WERI-Rb-1 (cell line): ENCODE data around the gene SPTLC3.

ENCODE experiments used
- DNase-seq: peaks from one replicate; pipeline ENCODE4 v3.0.0-alpha.2; 2020
- H3K27ac ChIP-seq: fragments of 250-450 bp; sonication (Bioruptor Pico); 2 replicates; pipeline ENCODE4 v1.5.1; 2020; ENCODE audit warnings: mild to moderate bottlenecking, moderate library complexity
- H3K27me3 ChIP-seq: fragments of 250-450 bp; sonication (Bioruptor Pico); 2 replicates; pipeline ENCODE4 v1.5.1; 2021; ENCODE audit warnings: mild to moderate bottlenecking, low read depth, moderate library complexity; ENCODE audit not compliant: insufficient read depth, severe bottlenecking
- H3K36me3 ChIP-seq: fragments of 250-450 bp; sonication (Bioruptor Pico); 2 replicates; pipeline ENCODE4 v1.5.1; 2020; ENCODE audit warnings: mild to moderate bottlenecking, moderate library complexity
- H3K4me3 ChIP-seq: 2 replicates; pipeline ENCODE4 v1.5.1; 2011; ENCODE audit warnings: low read depth, mild to moderate bottlenecking, control low read depth, low read length
- H3K9me3 ChIP-seq: fragments of 250-450 bp; sonication (Bioruptor Pico); 2 replicates; pipeline ENCODE4 v1.5.1; 2021; ENCODE audit warnings: mild to moderate bottlenecking, moderate library complexity; ENCODE audit not compliant: severe bottlenecking
- CTCF ChIP-seq: IDR thresholded peaks from 2 replicates; pipeline ENCODE4 v1.5.1; 2011; ENCODE audit warnings: low read depth, mild to moderate bottlenecking, control low read depth, inconsistent platforms, low read length

SPTLC3 gene

GRCh38 chr20:13170771-13171170 lies 162.0 kb downstream of the SPTLC3 start:
- Histone ChIP-seq H3K27me3 (no peaks in the 10 kb centered on the region), H3K9me3 (no peaks in the 10 kb centered on the region), H3K4me3 (no peak overlapping the region), H3K27ac (no peak overlapping the region), H3K36me3 (no peaks in the 10 kb centered on the region)
- TF ChIP-seq CTCF: no peak
- DNase-seq: no peak

GRCh38 chr20:13173201-13173600 lies 164.4 kb downstream of the SPTLC3 start:
- Histone ChIP-seq H3K4me3 (no peak overlapping the region), H3K27ac (no peak overlapping the region), H3K9me3 (no peaks in the 10 kb centered on the region), H3K36me3 (no peaks in the 10 kb centered on the region), H3K27me3 (no peaks in the 10 kb centered on the region)
- DNase-seq: no peak
- no peak for TF ChIP-seq CTCF

GRCh38 chr20:13174402-13174801 lies 165.6 kb downstream of the SPTLC3 start:
- Histone ChIP-seq H3K36me3 (no peaks in the 10 kb centered on the region), H3K9me3 (no peaks in the 10 kb centered on the region), H3K27me3 (no peaks in the 10 kb centered on the region), H3K4me3 (no peak overlapping the region), H3K27ac (no peak overlapping the region)
- DNase-seq: no peak
- TF ChIP-seq CTCF: no peak

GRCh38 chr20:13180986-13181889 lies 172.5 kb downstream of the SPTLC3 start:
- no peak for DNase-seq
- H3K9me3 ChIP-seq: no peaks in the 10 kb centered on the region
- no peaks in the 10 kb centered on the region for H3K36me3 ChIP-seq
- no peaks in the 10 kb centered on the region for H3K27me3 ChIP-seq
- no peak overlapping the region for H3K4me3 ChIP-seq
- no peak overlapping the region for H3K27ac ChIP-seq
- no peak for TF ChIP-seq CTCF

- H3K27me3 ChIP-seq: no peaks in the 10 kb centered on the region
- H3K4me3 ChIP-seq: no peak overlapping the region
- no peak overlapping the region for H3K27ac ChIP-seq
- H3K36me3 ChIP-seq: no peaks in the 10 kb centered on the region
- no peak for DNase-seq
- TF ChIP-seq CTCF: no peak
- H3K9me3 ChIP-seq: no peaks in the 10 kb centered on the region
Measured at GRCh38 chr20:13183005-13183404, 174.2 kb downstream of the SPTLC3 start.
